DMS114 treated with DMSO at 0.1 percent for 48 hours (cell line): ENCODE measurements around the gene GPRC5C.
A peak's percentile ranks its signal among the peaks of the same experiment; 100 is the strongest.
"Not testable (repeated sequence)": the region's sequence is repeated elsewhere in the genome, so short reads cannot be mapped to it uniquely, and the experiment has no call there.

ENCODE experiments used
- DNase-seq: peaks from one replicate; lab custom pipeline; 2025; ENCODE audit not compliant: unreplicated experiment; lab: John Stamatoyannopoulos, UW

Gene GPRC5C

DNA sequence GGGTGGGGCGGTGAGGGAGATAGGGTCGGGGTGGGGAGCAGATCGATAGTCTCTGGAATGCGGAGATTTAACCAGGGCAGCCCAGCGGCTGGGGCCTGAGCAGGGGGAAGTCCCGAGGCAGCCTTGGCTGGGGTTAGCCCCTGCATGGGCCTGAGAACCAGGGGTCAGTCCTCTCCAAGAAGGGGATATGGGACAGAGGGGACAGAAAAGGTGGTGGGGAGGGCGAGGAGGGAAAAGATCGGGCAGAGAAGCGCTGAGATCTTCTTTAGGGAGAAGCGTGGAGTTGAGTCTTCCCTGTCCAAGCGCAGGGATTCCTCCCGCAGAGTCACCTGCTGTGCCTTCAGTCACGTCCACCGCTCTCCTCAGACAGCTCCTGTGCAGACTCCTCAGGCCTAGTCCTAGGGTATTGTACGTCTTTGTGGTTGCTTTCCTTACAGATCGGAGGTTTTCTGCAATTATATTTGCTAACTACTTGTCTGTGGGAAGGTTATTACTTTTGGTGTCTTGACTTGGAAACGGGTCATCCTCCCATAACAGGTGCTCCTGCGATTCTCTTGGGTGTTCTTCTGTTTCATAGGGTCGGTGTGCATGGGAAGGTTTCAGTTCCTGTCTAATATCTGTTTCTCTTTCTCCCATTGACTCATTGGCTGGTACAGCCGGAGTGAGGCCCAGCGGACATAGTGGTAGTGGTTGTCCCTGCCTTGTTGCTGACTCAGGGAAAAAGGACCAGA is 35.5 kb downstream of the GPRC5C start:
- no peak for DNase-seq

DNA sequence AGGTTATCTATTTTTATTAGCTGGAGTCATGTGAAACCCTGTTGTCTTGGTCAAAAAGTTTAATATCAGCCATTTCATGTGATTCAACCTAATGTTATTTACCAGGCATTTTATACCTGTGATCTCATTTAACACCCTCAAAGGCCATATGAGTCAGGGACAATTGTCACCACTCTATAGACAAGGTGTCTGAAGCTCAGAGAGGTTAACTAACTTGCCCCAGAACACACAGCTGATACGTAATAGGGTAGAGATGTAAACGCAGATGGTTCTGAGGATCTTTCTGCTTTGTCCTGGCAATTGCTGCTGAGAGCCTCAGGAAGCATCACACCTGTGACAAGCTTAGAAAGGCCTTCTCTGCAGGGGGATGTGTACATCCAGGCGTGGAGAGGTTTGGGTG is 39.5 kb downstream of the GPRC5C start:
- no peak for DNase-seq

DNA sequence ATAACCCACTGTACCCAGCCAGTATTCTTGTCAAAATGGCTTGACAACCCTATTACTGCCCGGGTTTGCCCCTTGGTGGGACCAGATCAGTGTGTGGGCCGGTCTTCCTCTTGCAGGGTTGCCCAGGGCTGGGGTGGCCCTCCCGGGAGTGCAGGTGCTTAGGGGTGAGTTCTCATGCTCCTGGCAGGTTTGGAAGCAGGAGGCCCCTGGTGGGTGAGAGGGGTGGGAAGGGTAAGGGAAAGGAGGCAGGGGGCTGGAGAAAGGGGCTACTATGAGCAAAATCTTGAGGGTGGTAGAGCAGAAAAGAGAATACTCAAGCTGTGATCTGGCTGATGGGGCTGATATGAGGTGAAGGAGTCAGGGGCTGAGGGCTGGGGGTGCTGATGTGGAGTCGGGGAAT is 41.0 kb downstream of the GPRC5C start:
- DNase-seq, result no peak

DNA sequence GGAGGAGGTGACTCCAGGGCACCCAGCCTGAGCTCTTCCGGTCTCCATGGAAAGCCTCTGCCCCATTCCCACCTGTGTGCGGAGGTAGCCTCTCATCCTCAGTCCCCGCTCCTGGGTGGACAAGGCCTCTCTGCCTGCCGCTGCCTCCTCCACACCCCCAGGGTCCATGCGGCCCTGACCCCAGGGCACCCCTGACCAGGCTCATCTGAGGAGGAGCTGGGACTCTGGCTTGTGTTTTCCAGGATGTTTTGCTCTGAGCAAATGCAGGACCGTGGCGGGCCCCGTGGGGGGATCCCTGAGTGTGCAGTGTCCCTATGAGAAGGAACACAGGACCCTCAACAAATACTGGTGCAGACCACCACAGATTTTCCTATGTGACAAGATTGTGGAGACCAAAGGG is 41.4 kb downstream of the GPRC5C start:
- DNase-seq, result no peak

DNA sequence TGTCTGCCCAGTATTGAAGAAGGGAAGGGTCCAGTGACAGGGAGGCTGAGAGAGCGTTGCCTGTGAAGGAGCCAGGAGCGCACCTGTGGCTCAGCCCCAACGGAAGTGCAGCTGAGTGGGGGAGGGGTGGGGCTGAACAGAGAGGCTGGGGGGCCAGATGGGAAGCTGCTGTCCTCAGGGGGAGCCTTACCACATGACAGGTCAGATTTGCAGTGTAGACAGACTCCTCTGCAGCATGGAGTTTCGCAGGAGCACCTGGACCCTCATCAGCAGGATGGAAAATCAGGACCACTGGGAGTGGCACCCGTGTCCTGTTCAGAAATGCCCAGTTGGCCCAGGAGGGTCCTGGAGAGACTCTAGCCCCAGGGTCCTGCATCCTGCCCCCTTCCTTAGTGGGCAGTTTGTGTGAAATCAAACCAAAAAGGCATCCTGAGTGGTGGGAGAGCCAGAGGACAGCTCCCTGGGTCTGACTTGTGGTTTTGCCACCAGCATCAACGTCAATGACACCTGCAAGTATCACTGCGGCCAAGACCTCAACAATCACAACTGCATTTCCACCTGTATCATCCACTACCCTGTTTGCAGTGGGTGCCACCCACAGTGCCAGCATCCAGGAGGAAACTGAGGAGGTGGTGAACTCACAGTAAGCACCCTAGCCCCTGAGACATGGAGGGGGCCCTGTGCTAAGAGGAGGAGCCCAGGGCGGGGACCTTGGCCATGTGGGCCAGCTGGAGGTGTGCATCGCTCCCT is 42.3 kb downstream of the GPRC5C start:
- no peak for DNase-seq

DNA sequence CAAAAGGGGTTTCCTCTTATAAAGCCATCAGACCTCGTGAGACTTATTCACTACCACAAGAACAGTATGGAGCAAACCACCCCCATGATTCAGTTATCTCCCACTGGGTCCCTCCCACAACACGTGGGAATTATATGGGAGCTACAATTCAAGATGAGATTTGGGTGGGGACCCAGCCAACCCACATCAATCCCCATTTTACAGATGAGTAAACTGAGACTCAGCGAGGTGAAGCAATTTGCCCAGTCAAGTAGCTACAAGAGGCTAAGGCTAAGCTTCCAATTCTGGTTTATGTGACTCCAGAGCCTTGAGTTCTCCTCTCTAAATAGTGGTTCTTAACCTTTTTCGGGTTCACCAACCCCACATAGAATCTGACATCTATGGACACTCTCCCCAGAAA is 43.3 kb downstream of the GPRC5C start:
- no peak for DNase-seq

DNA sequence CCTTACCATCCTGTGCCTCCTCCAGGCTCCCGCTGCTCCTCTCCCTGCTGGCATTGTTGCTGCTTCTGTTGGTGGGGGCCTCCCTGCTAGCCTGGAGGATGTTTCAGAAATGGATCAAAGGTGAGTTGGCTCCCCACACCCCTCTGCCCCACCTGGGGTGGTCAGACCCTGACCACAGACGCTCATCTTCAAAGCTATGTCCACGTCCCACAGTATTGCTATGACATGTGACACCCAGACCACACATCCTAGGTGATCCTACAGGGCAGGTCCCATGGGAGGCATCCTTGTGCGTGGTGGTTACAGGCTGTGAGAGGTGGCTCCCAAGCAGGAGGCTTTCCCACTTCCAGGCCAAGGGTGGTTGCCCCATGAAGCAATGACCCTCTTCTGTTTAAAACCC is 45.5 kb downstream of the GPRC5C start:
- DNase-seq, result no peak

DNA sequence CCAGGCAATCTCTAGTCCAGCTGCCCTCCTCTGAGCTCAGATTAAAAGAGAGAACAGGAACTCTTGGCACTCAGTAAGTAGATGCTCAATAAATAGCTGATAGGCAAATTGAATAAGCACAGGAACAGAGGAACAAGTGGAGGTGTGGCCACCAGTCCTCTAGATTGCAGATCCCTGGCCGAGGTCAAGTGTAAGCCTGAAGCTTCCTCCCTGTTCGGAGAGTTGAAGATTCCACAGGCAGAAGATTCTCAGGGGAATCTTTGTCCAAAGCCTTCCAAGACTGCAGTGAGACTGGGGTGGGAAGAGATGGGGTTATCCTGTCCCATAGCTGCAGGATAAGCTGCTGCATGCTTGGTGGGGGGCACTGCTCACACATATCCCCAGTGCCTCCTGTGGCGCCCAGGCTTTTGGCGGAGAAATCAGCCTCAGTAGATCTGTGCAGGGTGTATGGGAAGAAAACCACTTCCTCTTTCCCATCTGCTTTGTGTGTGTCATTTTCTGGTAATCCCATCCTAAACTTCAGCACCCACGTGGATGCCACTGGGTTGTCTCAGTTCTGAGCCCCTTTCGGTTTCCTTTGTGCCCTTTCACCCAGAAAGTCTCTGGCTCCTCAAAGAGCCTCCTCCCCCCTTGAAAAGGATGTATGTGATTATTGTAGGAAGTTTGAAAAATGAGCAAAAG is 46.7 kb downstream of the GPRC5C start:
- DNase-seq, result no peak

DNA sequence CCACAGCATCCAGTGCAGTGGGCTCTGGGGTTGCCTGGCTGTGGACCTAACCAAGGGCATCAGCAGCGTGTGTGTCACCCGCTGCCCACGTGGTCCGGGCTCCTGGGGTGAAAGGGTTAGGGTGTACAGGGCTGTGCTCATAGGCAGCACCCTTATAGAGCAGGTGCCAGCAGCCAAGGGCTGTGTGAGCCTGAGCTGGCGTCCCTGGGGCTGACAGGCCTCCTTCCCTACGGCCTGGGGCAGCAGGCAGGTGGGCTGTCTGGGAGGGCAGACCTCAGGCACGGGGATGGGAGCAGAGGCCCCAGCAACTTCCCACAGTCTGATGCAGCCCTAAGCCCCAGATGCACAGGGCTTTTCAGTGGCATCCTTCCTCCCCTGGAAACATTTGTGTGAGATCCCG is 48.4 kb downstream of the GPRC5C start:
- no peak for DNase-seq

DNA sequence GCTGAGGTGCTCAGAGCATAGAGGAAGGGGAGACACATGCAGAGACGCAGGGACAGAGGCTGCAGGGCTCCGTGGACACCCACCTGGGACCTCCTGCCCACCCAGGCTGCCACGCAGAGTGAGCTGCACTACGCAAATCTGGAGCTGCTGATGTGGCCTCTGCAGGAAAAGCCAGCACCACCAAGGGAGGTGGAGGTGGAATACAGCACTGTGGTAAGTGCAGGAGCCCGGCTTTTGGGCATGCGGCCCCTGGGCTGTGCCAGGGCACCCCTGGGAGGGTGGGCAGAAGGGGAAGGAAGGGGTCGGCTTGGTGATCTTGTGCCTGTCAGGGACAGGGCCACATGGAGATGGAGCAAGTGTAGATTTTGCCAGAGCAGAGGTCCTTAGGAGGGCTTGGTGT is 49.7 kb downstream of the GPRC5C start:
- DNase-seq, result no peak

DNA sequence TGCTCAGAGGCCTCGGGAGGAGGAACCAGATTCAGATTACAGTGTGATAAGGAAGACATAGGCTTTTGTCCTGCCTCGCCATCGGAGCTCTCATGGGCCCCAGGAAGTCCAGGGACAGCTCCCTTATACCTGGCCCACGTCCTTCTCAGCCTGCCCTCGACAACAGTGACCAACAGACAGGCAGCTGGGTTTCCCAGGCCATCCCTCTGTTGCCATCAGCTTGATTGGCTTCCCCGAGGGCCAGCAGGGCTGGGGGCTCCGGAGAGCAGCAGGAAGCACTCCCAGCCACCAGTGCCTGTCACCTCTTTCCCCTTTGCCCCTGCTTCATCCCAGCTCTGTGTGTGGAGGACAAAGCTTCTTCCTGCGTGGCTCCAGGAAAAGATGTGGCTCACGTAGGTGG is 52.2 kb downstream of the GPRC5C start:
- DNase-seq, result no peak

DNA sequence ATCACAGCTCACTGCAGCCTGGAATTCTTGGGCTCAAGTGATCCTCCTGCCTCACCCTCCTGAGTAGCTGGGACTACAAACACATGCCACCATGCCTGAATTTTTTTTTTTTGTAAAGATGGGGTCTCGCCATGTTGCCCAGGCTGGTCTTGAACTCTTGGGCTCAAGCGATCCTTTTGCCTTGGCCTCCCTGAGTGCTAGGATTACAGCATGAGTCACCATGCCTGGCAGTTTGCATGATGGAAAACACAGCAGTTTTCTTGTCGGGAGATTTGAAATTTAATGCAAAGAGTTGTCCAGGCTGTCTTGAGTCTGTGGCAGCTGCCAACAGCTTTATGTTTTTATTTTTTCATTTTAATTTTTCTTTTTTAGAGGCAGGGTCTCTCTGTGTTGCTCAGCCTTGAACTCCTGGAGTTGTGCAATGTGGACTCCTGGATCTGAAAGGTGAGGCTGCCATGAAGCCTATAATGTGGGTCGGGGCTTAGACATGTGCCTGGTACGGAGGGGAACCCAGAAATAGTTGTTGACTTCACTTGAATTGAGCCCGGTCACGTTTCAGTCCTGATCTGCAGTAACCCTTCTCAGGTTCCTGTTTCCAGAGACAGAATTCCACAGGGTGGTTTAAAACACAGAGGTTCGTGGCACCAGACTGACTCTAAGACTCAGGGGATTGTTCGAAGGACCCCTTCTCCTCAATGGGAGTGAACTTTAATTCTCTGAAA is 53.3 kb downstream of the GPRC5C start:
- DNase-seq, result no peak

DNA sequence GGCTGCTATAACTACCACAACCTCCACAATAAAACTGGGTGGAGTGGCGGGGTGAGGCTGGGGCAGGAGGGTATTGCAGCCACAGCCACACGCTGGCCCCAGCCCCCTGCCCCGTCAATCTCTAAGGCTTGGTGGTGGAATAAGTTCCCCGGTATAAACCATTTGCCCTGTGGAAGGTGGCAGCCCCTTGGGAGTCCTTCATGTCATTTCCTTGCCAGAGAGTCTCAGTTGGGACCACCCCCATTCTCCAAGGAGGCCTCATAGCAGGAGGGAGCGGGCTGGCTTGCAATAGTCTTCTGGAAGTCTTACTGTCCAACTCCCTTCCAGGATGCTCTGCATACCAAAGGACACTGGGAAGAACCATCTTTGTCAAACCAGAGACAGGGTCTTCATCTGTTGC is 54.0 kb downstream of the GPRC5C start:
- DNase-seq, result no peak

DNA sequence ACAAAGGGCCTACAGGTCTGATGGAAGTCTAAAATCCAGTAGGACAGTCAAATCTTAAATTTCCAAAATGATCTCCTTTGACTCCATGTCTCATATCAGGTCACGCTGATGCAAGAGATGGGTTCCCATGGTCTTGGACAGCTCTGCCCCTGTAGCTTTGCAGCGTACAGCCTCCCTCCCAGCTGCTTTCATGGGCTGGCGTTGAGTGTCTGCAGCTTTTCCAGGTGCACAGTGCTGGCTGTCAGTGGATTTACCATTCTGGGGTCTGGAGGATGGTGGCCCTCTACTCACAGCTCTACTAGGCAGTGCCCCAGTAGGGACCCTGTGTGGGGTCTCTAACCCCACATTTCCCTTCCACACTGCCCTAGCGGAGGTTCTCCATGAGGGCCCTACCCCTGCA is 56.4 kb downstream of the GPRC5C start:
- not testable (repeated sequence) for DNase-seq

DNA sequence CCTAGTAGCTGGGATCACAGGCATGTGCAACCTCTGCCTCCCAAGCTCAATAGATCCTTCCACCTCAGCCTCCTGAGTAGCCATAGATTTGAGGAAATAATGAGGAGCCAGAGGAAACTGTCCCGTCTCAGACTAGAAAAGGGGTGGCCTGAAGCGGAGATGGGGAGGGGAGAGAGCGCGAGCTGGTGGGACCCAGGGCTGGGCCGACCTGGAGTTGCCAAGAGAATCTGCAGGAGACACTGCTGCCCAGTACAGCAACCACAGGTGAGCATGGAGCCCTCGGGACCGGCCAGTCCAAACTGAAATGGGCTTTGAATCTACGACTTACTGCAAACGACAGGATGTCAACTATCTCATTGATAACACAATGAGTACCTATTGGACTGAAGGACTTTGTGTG is 58.8 kb downstream of the GPRC5C start:
- no peak for DNase-seq

DNA sequence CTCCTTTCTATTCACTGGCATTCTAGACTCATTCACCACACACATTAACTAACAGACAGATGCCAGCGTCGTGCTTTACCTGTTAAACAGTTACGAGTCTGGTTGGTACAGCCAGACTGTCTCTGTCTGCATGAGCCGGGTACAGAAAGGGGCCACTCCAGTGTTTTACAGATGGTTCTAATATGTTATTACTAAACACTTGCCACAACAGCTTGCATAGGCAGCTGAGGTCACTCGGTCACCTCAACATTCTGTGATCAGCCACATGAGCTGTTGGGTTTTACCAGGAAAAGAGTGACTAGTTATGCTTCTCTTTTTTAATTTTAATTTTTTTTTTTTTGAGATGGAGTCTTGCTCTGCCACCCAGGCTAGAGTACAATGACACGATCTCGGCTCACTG is 59.7 kb downstream of the GPRC5C start:
- no peak for DNase-seq

DNA sequence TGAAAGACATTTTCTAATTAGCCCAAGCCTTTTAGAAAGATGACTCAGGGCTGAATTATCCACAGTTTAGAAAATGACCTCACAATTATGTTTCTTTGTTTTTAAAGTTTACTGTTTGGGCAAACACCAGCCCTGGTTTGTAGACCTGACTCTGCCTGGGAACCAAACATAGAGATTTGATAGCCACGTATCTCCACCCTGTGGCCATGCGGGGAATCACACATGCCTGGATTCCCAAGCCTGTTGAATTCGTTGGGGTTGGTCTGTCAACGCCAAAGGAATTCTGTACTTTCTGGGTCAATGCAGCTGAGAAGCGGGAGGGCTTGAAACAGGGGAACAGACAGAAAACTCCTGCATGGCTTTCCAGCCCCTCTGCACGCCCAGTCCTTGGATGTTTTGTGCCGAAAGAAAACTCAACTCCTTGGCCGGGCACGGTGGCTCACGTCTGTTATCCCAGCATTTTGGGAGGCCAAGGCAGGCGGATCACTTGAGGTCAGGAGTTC is 61.5 kb downstream of the GPRC5C start:
- DNase-seq, result peak; percentile 66
